BLaER1 treated with 17β-estradiol and CSF1 and Interleukin-3, amounts not matched to agents 10 nM and 100 nM (cell line): ENCODE data around the gene ASPSCR1.

Experiments used
- H3K27ac ChIP-seq, 11 experiments: shearing (Covaris generic); formaldehyde crosslinking; 2 replicates each; pipeline ENCODE4 v1.8.1; 2022
- H3K27me3 ChIP-seq, 11 experiments: shearing (Covaris generic); formaldehyde crosslinking; 2 replicates each; pipeline ENCODE4 v1.8.1; 2022
- H3K36me3 ChIP-seq, 11 experiments: shearing (Covaris generic); formaldehyde crosslinking; 2 replicates each; pipeline ENCODE4 v1.8.1; 2022
- H3K4me1 ChIP-seq, 10 experiments: shearing (Covaris generic); formaldehyde crosslinking; 2 replicates each; pipeline ENCODE4 v1.8.1; 2022
- H3K4me2 ChIP-seq, 11 experiments: shearing (Covaris generic); formaldehyde crosslinking; 2 replicates each; pipeline ENCODE4 v1.8.1; 2022
- H3K4me3 ChIP-seq, 10 experiments: shearing (Covaris generic); formaldehyde crosslinking; 2 replicates each; pipeline ENCODE4 v1.8.1; 2022
- H3K9ac ChIP-seq, 11 experiments: shearing (Covaris generic); formaldehyde crosslinking; 2 replicates each; pipeline ENCODE4 v1.8.1; 2022
- H3K9me3 ChIP-seq, 11 experiments: shearing (Covaris generic); formaldehyde crosslinking; replicated peaks in 1 of 11; 2 replicates each; pipeline ENCODE4 v1.8.1; 2022
- H4K20me1 ChIP-seq, 11 experiments: shearing (Covaris generic); formaldehyde crosslinking; 2 replicates each; pipeline ENCODE4 v1.8.1; 2022
- Cebpa-rat ChIP-seq, 11 experiments: shearing (Covaris generic); IDR thresholded peaks; 2 replicates each; pipeline ENCODE4 v1.8.1; 2022

The ASPSCR1 gene

GRCh38 chr17:81992306-81993102 is 15.1 kb downstream of the ASPSCR1 start:
- H3K36me3 ChIP-seq: peaks cover 0 to 56% (median 20%) of the 10 kb centered on the region in 11 experiments; a peak in 15 of 22 replicates
- H3K9me3 ChIP-seq: peaks cover 0 to 13% (median 5%) of the 10 kb centered on the region in 11 experiments; a peak in 8 of 22 replicates
- no peak overlapping the region for H3K9ac ChIP-seq
- H3K4me3 ChIP-seq: no peak overlapping the region
- H4K20me1 ChIP-seq: peaks cover 27 to 92% (median 66%) of the 10 kb centered on the region in 11 experiments; a peak in 20 of 22 replicates
- no peak overlapping the region for H3K27ac ChIP-seq
- H3K4me1 ChIP-seq: peaks cover 0 to 36% (median 16%) of the 10 kb centered on the region in 10 experiments; a peak in 11 of 20 replicates
- peak overlapping the region in 7 of 11 experiments; percentile 17 to 53 (median 24); a peak in 8 of 22 replicates for H3K4me2 ChIP-seq
- peaks cover 0 to 6% (median 0%) of the 10 kb centered on the region in 11 experiments; a peak in 1 of 22 replicates for H3K27me3 ChIP-seq
- TF ChIP-seq Cebpa-rat (IDR thresholded peaks at IDR 0.05): no peak

DNA sequence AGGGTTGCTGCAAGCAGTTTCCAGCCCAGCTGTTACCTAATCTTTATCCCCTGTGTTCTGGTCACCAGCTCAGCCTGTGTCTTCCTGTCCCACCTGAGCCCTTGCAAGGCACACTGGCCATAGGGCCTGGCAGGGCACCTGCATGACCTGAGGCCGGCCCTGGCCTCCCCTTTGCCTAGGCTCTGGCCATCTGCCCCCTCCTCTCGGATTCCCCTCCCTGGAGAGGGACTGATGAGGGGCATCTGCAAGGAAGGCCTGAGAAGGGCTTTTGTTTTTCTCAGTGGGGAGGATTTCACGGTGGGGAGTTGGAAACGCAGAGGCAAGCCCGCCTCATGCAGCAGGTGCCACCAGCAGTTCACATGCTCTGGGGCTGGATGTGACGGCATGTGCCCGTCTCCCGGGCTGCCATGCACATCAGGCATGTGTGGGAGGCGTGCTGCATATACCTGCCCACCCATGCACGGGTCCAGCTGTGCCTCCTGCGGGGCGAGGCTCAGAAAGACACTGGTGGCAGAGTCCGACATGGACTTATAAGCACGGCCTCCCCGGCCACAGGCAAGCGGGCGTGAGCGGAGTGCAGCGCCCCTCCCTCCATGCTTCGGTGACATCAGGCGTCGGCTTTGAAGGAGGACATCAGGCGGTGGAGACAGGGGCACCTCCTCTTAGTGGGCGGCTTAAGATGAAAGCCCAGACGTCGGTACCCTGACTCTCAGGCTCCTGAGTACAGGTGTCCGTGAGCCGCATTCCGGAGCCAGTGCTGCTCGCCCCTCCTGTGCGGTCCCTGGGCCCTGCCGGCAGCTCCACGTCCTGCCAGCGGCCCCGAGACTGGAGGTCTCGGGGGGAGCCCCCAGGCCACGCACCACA is 16.5 kb downstream of the ASPSCR1 start:
- Histone ChIP-seq H3K36me3 (peaks cover 0 to 53% (median 20%) of the 10 kb centered on the region in 11 experiments; a peak in 15 of 22 replicates), H3K9ac (peak overlapping the region in 1 of 11 experiments; percentile 9; a peak in 1 of 22 replicates), H3K4me1 (peaks cover 0 to 39% (median 25%) of the 10 kb centered on the region in 10 experiments; a peak in 16 of 20 replicates), H3K4me3 (no peak overlapping the region), H3K27me3 (peaks cover 0 to 6% (median 0%) of the 10 kb centered on the region in 11 experiments; a peak in 1 of 22 replicates), H4K20me1 (peaks cover 30 to 91% (median 69%) of the 10 kb centered on the region in 11 experiments; a peak in 20 of 22 replicates), H3K4me2 (peak overlapping the region in 5 of 11 experiments; percentile 13 to 46 (median 31); a peak in 6 of 22 replicates), H3K9me3 (peaks cover 0 to 13% (median 5%) of the 10 kb centered on the region in 11 experiments; a peak in 8 of 22 replicates), H3K27ac (no peak overlapping the region)
- TF ChIP-seq Cebpa-rat (IDR thresholded peaks at IDR 0.05): no peak

DNA sequence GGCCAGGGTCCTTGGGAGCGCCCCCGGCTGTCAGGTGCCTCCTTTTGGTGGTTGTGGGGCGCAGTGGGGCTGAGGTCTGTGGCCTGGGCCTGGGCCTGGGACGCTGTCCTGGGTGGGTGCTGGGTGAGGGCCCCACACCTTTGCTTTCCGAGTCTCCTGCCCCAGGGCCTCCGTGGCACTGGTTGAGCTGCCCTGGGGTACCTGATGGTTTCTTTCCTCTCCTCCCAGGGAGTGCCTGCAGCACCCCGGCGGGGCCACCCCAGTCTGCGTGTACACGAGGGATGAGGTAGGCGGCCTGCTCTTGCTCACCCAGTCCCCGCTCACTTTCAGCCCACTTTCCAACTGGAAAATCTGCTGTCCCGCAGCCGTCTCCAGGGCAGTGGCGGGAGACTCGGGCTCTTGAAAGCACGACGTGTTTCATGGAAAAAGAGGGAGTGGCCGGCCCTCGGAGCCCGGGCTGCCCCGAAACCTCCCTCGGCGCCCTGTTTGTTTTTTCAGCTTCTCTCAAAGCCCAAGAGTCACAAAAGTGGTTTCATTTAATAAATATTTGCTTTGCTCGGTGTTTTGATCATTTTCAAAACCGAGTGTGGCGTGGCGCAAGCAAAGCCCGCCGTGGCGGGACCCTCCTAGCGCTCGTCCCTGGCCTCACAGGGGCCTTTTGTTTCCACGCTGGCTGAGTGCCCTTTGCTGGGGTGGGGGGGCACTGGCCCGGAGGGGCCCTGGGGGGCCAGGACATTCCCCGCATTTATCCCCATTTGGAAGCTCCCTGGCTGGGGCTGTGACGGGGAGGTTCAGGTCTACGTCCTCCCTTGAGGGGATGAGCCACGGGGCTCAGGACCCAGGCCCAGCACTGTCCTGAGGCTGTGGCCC is 17.4 kb downstream of the ASPSCR1 start:
- H3K27ac ChIP-seq: no peak overlapping the region
- peaks cover under 1 to 48% (median 33%) of the 10 kb centered on the region in 10 experiments; a peak in 18 of 20 replicates for H3K4me1 ChIP-seq
- H3K9ac ChIP-seq: 0 out of 22 replicates have a peak overlapping the region, but pooled peaks of 1 of the 11 experiments have one; percentile 23
- H3K4me2 ChIP-seq: 0 out of 22 replicates have a peak overlapping the region, but pooled peaks of 1 of the 11 experiments have one; percentile 46
- peaks cover 33 to 91% (median 68%) of the 10 kb centered on the region in 11 experiments; a peak in 21 of 22 replicates for H4K20me1 ChIP-seq
- H3K9me3 ChIP-seq: peaks cover 0 to 13% (median 5%) of the 10 kb centered on the region in 11 experiments; a peak in 8 of 22 replicates
- H3K4me3 ChIP-seq: no peak overlapping the region
- H3K27me3 ChIP-seq: peaks cover 0 to 7% (median 0%) of the 10 kb centered on the region in 11 experiments; a peak in 7 of 22 replicates
- peaks cover 0 to 44% (median 20%) of the 10 kb centered on the region in 11 experiments; a peak in 15 of 22 replicates for H3K36me3 ChIP-seq
- TF ChIP-seq Cebpa-rat (IDR thresholded peaks at IDR 0.05): no peak

DNA sequence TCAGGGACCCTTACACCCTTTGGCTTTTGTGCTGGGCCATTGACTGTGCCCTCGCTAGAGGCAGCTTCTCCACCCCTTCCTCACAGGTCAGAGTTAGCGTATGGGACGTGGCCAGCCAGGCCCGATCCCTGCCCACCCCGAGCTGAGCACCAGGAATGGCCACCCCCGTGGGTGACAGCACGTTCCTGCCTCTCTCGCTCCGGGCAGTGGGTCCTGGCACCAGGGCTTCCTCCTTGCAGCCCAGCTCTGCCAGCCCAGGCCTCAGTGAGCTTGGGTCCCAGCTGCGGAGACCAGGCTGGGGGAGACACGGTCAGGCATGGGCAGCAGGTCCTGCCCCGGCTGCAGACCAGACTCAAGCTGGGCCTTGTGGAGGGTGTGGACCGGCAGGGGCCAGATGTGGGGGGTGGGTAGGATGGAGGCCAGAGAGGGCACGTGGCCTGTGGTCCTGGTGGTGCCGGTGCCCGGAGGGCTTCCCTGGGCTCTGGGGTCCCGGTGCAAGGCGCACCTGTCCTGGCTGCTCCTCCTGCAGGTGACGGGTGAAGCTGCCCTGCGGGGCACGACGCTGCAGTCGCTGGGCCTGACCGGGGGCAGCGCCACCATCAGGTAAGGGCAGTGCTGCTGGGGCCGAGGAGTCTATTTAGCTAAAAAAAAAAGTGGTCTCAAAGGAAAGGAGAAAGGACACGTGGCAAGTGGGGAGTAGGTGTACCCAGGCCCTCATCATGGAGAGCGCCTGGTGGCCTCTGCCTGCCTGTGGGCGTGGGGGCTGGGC is 18.2 kb downstream of the ASPSCR1 start:
- peaks cover 0 to 6% (median 1%) of the 10 kb centered on the region in 11 experiments; a peak in 7 of 22 replicates for H3K9me3 ChIP-seq
- H3K27ac ChIP-seq: no peak overlapping the region
- TF ChIP-seq Cebpa-rat (IDR thresholded peaks at IDR 0.05): no peak
- H3K4me3 ChIP-seq: no peak overlapping the region
- peaks cover 42 to 91% (median 71%) of the 10 kb centered on the region in 11 experiments; a peak in 21 of 22 replicates for H4K20me1 ChIP-seq
- peaks cover 0 to 37% (median 17%) of the 10 kb centered on the region in 11 experiments; a peak in 13 of 22 replicates for H3K36me3 ChIP-seq
- H3K9ac ChIP-seq: no peak overlapping the region
- peaks cover 9 to 56% (median 41%) of the 10 kb centered on the region in 10 experiments for H3K4me1 ChIP-seq
- H3K27me3 ChIP-seq: peaks cover 0 to 15% (median 0%) of the 10 kb centered on the region in 11 experiments; a peak in 10 of 22 replicates
- no peak overlapping the region for H3K4me2 ChIP-seq

DNA sequence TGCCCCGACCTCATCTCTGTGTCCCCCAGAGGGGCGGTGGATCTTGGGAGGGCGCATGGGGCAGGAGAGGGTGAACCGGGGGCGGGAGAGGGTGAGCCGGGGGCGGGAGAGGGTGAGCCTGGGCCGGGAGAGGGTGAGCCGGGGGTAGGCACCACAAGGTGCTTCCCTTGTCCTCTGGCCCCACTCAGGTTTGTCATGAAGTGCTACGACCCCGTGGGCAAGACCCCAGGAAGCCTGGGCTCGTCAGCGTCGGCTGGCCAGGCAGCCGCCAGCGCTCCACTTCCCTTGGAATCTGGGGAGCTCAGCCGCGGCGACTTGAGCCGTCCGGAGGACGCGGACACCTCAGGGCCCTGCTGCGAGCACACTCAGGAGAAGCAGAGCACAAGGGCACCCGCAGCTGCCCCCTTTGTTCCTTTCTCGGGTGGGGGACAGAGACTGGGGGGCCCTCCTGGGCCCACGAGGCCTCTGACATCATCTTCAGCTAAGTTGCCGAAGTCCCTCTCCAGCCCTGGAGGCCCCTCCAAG is 18.9 kb downstream of the ASPSCR1 start:
- Histone ChIP-seq H3K4me1 (peaks cover 15 to 61% (median 48%) of the 10 kb centered on the region in 10 experiments), H3K4me3 (no peak overlapping the region)

GRCh38 chr17:81996757-81997441 is 19.5 kb downstream of the ASPSCR1 start:
- no peak overlapping the region for H3K27ac ChIP-seq
- no peak overlapping the region for H3K9ac ChIP-seq
- peaks cover 48 to 91% (median 70%) of the 10 kb centered on the region in 11 experiments; a peak in 21 of 22 replicates for H4K20me1 ChIP-seq
- no peak overlapping the region for H3K4me3 ChIP-seq
- H3K27me3 ChIP-seq: peaks cover 0 to 28% (median 0%) of the 10 kb centered on the region in 11 experiments; a peak in 12 of 22 replicates
- H3K36me3 ChIP-seq: peaks cover 0 to 28% (median 8%) of the 10 kb centered on the region in 11 experiments; a peak in 10 of 22 replicates
- peaks cover 19 to 62% (median 52%) of the 10 kb centered on the region in 10 experiments for H3K4me1 ChIP-seq
- no peak for TF ChIP-seq Cebpa-rat (IDR thresholded peaks at IDR 0.05)
- H3K9me3 ChIP-seq: no peaks in the 10 kb centered on the region
- H3K4me2 ChIP-seq: no peak overlapping the region

More for the DNA sequence above, 18.9 kb downstream of the ASPSCR1 start:
- Histone ChIP-seq H3K27me3 (peaks cover 0 to 22% (median 0%) of the 10 kb centered on the region in 11 experiments; a peak in 12 of 22 replicates), H4K20me1 (peaks cover 48 to 91% (median 71%) of the 10 kb centered on the region in 11 experiments; a peak in 21 of 22 replicates), H3K36me3 (peaks cover 0 to 31% (median 10%) of the 10 kb centered on the region in 11 experiments; a peak in 10 of 22 replicates), H3K27ac (no peak overlapping the region), H3K4me2 (no peak overlapping the region), H3K9ac (no peak overlapping the region), H3K9me3 (no peaks in the 10 kb centered on the region)
- TF ChIP-seq Cebpa-rat (IDR thresholded peaks at IDR 0.05): no peak
